Mesangial cell (primary cell): ENCODE data around the gene P2RX4. TPM values are rescaled to one million over a fixed set of nuclear protein-coding genes. Genes with fewer than 3 reads are reported as not detected.

Experiments
- total RNA-seq: library from RNA; depleted of rRNA; stranded (reverse); fragments of >200 nt; gene quantifications from 2 replicates; pipeline ENCODE4 v1.2.3, GENCODE V29; 2015

The P2RX4 gene, protein sequence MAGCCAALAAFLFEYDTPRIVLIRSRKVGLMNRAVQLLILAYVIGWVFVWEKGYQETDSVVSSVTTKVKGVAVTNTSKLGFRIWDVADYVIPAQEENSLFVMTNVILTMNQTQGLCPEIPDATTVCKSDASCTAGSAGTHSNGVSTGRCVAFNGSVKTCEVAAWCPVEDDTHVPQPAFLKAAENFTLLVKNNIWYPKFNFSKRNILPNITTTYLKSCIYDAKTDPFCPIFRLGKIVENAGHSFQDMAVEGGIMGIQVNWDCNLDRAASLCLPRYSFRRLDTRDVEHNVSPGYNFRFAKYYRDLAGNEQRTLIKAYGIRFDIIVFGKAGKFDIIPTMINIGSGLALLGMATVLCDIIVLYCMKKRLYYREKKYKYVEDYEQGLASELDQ
- 31.1 and 34.7 TPM in 2 replicates for total RNA-seq

DNA sequence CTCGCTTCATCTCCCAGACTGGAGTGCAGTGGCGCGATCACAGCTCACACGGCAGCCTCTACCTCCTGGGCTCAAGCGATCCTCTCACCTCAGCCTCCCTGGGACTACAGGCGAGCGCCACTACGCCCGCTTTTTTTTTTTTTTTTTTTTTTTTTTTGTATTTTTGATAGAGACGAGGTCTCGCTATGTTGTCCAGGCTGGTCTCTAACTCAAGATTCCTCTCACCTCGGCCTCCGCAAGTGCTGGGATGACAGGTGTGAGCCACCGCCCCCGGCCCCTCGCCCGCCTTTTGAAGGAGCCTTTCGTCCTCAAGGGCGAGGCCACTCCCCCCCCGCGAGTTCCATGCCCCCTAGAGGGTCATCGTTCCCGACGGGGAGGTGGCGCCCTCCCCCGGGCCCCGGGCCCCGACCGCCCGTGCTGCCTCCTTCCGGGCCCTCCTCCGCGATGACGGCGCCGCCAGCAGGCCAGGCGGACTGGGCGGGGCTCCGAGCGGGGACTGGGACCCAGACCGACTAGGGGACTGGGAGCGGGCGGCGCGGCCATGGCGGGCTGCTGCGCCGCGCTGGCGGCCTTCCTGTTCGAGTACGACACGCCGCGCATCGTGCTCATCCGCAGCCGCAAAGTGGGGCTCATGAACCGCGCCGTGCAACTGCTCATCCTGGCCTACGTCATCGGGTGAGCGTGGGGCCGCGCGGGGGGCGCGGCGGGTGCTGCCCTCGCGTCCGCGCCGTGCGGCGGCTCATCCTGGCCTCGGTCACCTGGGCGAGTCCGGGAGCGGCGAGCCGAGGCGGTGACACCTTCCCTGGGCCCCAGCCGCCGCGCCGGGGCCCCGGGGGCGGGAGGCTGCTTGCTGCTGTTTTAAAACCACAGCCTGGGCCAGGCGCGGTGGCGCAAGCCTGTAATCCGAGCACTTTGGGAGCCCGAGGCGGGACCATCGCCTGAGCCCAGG lies at the start of gene P2RX4:
Gene P2RX4, plus strand, starts transcription at position 506 of the 949 bp plus-strand sequence. Its CDS starts 36 bp downstream, at position 542.

Other genes with a start within 250 kb of the P2RX4 start
- 0.25 TPM in 1 of 2 replicates, not detected in the other for gene HNF1A, start 231.6 kb upstream of the P2RX4 start, total RNA-seq
- 10.9 and 15.0 TPM in 2 replicates for gene C12orf43, start 193.6 kb upstream of the P2RX4 start, total RNA-seq
- 0.25 and 0.33 TPM in 2 replicates for gene OASL, start 170.9 kb upstream of the P2RX4 start, total RNA-seq
- gene P2RX7, start 77.3 kb upstream of the P2RX4 start, total RNA-seq = 0.13 and 0.16 TPM in 2 replicates
- gene CAMKK2, start 86.6 kb downstream of the P2RX4 start, total RNA-seq = 26.7 and 32.7 TPM in 2 replicates
- gene ANAPC5, start 142.3 kb downstream of the P2RX4 start, total RNA-seq = 92.2 and 121 TPM in 2 replicates
- gene RNF34, start 190.0 kb downstream of the P2RX4 start, total RNA-seq = 27.5 and 40.2 TPM in 2 replicates